ENCODE results near the gene MUS81. TPM values are rescaled to one million over a fixed set of nuclear protein-coding genes. Genes with fewer than 3 reads are reported as not detected.

The MUS81 gene
- total RNA-seq, 1 experiment from 2014 or later = 45.9 TPM

GRCh38 chr11:65842144-65842543 is 18.1 kb upstream of the MUS81 start:
- no peak for TF ChIP-seq ZNF232 (CRISPR knock-in tag; IDR thresholded peaks at IDR 0.05)
- no peak for TF ChIP-seq E2F4 (CRISPR knock-in tag; IDR thresholded peaks at IDR 0.05; ENCODE audit: borderline replicate concordance, low read depth)
- TF ChIP-seq E2F1 (CRISPR knock-in tag; IDR thresholded peaks at IDR 0.05) = no peak
- Mint-ChIP-seq H3K4me1 (no peaks in the 10 kb centered on the region), H3K27ac (no peak overlapping the region), H3K27me3 (ENCODE audit: low read depth) (peaks cover 3% of the 10 kb centered on the region), H3K4me3 (no peak overlapping the region), H3K9me3 (no peaks in the 10 kb centered on the region), H3K36me3 (no peaks in the 10 kb centered on the region)
- POLR2A ChIA-PET = no interaction called here
- CTCF ChIA-PET = interaction anchor here (1.7 to 2.7 kb wide), 3 partner anchors 10 to 62 kb away, joined by 4 to 9 read pairs (median 6); partner anchors contain the start of gene MUS81
- DNase-seq (ENCODE audit: low spot score) = no peak
- ATAC-seq = no peak

GRCh38 chr11:65843811-65844210 is 16.4 kb upstream of the MUS81 start:
- H3K4me3 Mint-ChIP-seq = no peak overlapping the region

More at GRCh38 chr11:65843811-65844210, 16.4 kb upstream of the MUS81 start:
- H3K9me3 Mint-ChIP-seq = no peaks in the 10 kb centered on the region
- no peak overlapping the region for H3K27ac Mint-ChIP-seq
- H3K27me3 Mint-ChIP-seq (ENCODE audit: low read depth) = peaks cover 13% of the 10 kb centered on the region
- no peak for DNase-seq (ENCODE audit: low spot score)
- no peaks in the 10 kb centered on the region for H3K36me3 Mint-ChIP-seq
- TF ChIP-seq TP53 (CRISPR knock-in tag; IDR thresholded peaks at IDR 0.05) (no peak), ZNF512 (CRISPR knock-in tag; IDR thresholded peaks at IDR 0.05; ENCODE audit: borderline replicate concordance) (no peak), CREB1 (CRISPR knock-in tag; IDR thresholded peaks at IDR 0.05) (no peak), NFYB (CRISPR knock-in tag; conservative IDR thresholded peaks at IDR 0.05; ENCODE audit: low read depth) (no peak), ETV6 (CRISPR knock-in tag; IDR thresholded peaks at IDR 0.05) (no peak), HMGXB4 (CRISPR knock-in tag; IDR thresholded peaks at IDR 0.05) (no peak), GRHL2 (CRISPR knock-in tag; IDR thresholded peaks at IDR 0.05; ENCODE audit: insufficient replicate concordance, severe bottlenecking) (no peak), RORB (CRISPR knock-in tag; IDR thresholded peaks at IDR 0.05) (no peak), CTCF (IDR thresholded peaks at IDR 0.05) (no peak), ZNF317 (CRISPR knock-in tag; IDR thresholded peaks at IDR 0.05; ENCODE audit: borderline replicate concordance, low read depth) (no peak), TEAD4 (CRISPR knock-in tag; IDR thresholded peaks at IDR 0.05) (no peak)
- no peak for ATAC-seq
- POLR2A ChIA-PET = no interaction called here
- CTCF ChIA-PET = interaction anchor here (0.6 to 2.7 kb wide), 6 partner anchors 8 to 64 kb away, joined by 3 to 9 read pairs (median 4); partner anchors contain the start of gene MUS81
- H3K4me1 Mint-ChIP-seq = no peaks in the 10 kb centered on the region

Measured in WTC11 (cell line).